Measurements from ENCODE around the gene SPATA2L.

SPATA2L gene

DNA sequence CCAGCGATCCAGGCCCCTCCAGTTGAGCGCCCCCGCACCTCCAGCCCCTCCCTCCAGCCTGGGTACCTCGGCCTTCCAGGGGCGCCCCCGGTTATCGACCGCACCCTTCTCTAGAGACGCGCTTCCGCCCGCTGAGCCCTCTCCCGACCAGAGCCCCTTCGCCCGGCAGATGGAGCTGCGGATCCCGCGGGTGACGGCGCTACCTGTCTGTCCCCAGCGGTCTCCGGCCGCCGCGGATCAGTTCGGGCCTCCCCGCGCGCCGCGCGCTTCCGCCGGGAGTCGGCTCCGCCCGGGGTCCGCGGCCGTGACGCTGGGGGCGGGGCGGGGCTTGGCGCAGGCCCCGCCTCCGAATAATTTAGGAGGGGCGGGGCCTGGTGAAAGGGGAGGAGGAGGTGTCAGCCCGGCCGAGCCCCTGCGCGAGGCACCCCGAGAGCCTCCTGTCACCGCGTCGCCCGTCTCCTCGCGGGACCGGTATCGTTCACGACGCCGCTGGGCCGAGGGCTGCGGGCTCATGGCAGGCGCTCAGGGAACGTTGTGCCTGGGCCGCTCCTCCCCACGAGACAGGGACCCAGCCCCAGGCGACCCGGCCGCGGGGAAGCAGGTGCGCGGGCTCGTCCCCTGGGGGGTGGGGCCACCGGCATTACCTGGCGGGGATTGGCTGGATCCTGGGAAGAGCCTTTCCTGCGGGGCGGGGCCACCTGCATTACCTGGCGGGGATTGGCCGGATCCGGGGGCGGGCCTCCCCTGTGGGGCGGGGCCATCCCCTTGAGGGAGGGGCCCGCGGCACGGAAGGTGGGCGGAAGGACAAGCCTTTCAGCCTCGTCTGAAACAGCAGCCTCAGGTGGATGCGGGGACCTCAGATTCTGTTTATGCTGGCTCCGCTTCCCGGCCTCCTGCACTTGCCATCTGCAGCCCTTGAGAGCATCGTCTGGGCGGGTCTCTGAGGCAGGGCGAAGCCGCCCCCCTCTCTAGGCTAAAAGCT is at the start of gene SPATA2L:
Gene SPATA2L (minus strand): TSS at position 281 of the 982 bp plus-strand sequence. CDS start 473 bp downstream, outside the sequence.
- peak; percentile 93 to 96 for DNase-seq (ENCODE audit: low read depth in 2 of 2)

- no peak for DNase-seq (ENCODE audit: low read depth in 2 of 2)
Observed at GRCh38 chr16:89749637-89750036, 48.1 kb upstream of the SPATA2L start.

DNA sequence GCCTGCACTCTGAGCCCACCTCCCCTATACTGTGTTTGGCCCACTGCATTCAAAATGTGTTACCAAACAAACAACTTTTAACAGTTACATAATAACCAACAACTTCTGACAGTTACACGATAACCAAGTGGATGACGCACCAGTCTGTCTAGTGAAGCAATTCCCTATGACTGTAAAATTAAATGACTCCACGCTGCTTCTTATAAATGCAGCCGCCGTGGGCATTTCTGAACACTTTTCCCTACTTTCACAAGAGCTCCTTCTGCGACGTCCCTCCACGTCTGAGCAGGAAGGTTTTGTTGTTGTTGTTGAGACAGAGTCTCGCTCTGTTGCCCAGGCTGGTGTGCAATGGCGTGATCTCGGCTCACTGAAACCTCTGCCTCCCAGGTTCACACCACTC is 47.4 kb upstream of the SPATA2L start:
- DNase-seq (ENCODE audit: low read depth in 2 of 2): no peak

DNA sequence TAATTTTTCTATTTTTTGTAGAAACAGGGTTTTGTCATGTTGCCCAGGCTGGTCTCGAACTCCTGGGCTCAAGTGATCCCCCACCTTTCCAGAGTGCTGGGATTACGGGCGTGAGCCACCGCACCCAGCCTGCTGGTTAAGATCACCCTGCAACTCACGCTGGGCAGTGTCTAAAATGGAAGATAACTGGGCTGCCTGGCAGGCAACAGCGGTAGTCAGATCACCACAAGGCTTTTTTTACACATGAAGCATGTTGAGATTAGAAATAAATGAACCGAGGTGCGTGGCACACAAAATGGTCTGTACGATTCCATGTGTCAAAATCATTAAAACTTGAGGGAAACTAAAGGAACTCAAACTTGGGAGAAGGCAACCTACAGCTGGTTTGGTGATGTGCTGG is 46.6 kb upstream of the SPATA2L start:
- no peak for DNase-seq (ENCODE audit: low read depth in 2 of 2)

DNA sequence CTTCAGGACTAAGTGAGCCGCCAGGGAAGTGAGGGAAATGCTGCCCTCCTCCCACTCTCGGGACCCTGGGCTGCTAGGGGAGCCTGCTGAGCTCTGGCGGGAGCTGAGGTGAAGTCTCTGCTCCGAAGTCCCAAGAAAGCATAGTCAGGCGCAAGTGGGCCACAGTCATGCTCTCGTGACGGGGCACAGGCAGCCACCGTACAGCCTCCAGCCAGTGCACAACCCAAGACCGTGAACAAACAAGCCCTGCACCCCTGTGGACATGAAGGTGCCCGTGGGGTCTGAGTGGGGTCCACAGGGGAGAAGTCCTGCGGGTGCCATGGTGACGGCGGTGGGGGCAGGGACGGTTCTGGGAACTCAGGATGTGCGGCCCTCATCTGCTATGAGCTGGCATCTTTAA is 44.5 kb upstream of the SPATA2L start:
- DNase-seq (ENCODE audit: low read depth in 2 of 2): no peak

GRCh38 chr16:89744813-89745212 is 43.3 kb upstream of the SPATA2L start:
- DNase-seq (ENCODE audit: low read depth in 2 of 2): no peak

- DNase-seq (ENCODE audit: low read depth in 2 of 2): no peak
Observed at GRCh38 chr16:89742948-89743347, 41.4 kb upstream of the SPATA2L start.

DNA sequence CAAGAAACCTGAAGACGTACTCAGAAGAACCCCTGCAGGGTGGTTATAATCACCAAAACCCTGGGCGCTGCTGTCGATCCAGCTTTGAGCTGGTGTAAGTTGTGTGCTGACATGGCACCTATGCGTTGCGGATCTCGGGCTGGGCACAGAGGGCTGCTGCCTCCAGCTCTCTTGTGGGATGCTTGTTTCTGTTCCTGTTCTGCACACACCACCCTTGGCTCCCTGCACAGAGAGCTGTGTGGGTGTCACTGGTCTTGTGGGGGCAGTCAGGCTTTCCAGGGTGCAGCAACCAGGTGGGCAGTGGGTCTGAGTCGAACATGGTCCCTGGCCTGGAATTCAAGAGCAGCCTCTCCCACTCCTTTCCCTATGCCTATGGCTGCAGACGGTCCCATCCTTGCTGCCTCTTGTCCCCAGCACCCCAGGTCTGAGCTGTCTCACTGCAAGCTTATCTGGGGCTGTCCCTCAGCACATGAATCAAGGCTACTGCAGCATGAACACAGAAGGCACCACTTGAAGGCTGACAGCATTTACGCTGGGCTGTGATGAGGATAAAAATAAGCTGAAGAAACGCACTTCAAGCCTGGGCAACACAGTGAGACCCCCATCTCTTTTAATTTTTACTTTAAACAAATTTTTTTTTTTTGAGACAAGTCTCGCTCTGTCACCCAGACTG is 40.0 kb upstream of the SPATA2L start:
- DNase-seq (ENCODE audit: low read depth in 2 of 2): no peak

DNA sequence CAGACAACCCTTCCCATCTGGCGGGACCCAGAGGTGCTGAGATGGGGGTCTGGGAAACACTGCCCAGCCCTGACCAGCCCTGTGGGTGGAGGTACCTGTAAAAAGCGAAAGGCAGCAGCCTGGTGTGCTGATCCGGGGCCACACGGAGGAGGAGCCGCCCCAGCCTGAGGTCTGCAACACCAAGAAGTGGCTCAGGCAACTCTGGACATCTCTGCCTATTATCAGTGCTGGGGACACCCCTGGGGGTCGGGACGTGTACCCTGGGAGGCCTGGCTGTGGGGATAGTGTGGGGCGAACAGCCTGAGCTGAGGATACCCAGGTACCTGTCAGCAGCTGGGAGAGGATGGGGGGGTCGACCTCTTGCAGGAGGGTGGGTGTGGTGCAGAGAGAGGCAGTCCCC is 37.9 kb upstream of the SPATA2L start:
- no peak for DNase-seq (ENCODE audit: low read depth in 2 of 2)

GRCh38 chr16:89738538-89739317 is 37.2 kb upstream of the SPATA2L start:
- DNase-seq (ENCODE audit: low read depth in 2 of 2): no peak

DNA sequence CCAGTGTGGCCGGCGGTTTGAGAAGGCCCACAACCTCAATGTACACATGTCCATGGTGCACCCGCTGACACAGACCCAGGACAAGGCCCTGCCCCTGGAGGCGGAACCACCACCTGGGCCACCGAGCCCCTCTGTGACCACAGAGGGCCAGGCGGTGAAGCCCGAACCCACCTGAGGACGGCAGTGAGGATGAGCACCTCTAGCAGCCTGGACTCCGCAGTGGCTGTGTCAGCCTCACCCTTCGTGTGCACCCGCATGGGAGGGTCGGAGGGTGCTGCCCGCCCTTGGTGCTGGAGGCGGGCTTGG is 36.5 kb upstream of the SPATA2L start:
- no peak for DNase-seq (ENCODE audit: low read depth in 2 of 2)

GRCh38 chr16:89737341-89738071 is 36.0 kb upstream of the SPATA2L start:
- DNase-seq (ENCODE audit: low read depth in 2 of 2): no peak

DNA sequence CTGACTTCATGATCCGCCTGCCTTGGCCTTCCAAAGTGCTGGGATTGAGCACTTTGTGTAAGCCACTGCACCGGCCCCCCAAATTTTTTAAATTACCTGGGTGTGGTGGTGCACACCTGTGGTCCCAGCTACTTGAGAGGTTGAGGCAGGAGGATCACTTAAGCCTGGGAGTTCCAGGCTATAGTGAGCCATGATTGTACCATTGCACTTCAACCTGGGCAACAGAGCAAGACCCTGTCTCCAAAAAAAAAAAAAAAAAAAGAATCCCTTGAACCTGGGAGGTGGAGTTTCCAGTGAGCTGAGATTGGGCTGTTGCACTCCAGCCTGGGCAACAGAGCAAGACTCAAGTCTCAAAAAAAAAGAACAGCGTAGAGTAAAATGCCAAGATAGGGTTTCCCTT is 35.0 kb upstream of the SPATA2L start:
- DNase-seq (ENCODE audit: low read depth in 2 of 2): no peak

DNA sequence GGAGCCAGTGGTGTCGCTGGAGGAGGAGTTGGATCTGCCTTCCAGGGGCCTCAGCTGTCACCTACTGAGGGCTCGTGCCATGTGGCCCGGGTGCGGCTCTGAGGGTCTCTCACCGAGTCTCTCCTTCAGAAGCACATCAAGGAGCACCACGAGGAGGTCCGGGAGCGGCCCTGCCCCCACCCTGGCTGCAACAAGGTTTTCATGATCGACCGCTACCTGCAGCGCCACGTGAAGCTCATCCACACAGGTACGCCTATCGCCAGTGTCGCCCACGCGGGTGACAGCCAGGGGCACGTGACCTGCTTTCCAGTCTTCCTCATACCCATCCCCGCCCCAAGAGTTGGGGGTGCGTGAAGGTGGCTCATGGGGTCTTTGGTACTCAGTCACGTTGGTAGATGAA is 32.3 kb upstream of the SPATA2L start:
- no peak for DNase-seq (ENCODE audit: low read depth in 2 of 2)

- DNase-seq (ENCODE audit: low read depth in 2 of 2): no peak
Observed at GRCh38 chr16:89733322-89733721, 31.8 kb upstream of the SPATA2L start.

DNA sequence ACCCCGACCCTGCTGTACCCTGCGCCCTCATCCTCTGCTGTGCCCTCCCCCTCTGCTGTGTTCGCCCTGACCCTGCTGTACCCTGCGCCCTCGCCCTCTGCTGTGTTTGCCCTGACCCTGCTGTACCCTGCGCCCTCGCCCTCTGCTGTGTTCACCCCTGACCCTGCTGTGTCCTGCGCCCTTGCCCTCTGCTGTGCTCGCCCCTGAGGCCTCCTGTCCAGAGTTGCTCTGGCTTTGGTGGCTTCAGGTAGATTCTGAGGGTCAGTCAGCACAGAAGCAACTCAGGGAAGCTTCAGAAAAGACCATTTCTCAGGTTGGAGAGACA is 31.4 kb upstream of the SPATA2L start:
- DNase-seq (ENCODE audit: low read depth in 2 of 2): no peak

- no peak for DNase-seq (ENCODE audit: low read depth in 2 of 2)
Observed at GRCh38 chr16:89732142-89732917, 30.8 kb upstream of the SPATA2L start.

GRCh38 chr16:89730610-89731234 is 29.2 kb upstream of the SPATA2L start:
- DNase-seq (ENCODE audit: low read depth in 2 of 2): no peak

- DNase-seq (ENCODE audit: low read depth in 2 of 2): no peak
Observed at GRCh38 chr16:89729863-89730593, 28.5 kb upstream of the SPATA2L start.

DNA sequence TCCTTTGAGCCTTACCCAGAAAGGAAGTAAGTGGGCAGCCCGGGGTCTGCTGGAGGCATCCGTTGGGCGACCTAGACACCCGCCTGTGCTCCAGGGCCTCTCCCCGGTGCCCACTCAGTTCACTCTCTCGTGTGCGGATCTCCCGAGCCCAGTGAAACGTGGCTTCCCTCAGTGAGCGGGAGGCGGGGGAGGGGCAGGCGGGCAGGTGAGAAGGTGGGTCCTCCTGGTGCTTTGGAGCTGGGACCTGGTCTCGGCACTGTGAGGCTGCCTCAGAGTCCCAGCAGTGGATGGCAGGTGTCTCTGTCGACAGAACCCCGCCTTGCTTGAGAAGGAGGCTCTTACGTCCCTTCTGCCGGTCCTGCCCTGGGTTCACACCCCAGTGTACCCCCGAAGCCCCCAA is 27.8 kb upstream of the SPATA2L start:
- DNase-seq (ENCODE audit: low read depth in 2 of 2): no peak

All from activated CD8-positive, alpha-beta memory T cell treated with anti-CD3 and anti-CD28 coated beads for 4 hours (primary cell).